Measurements from ENCODE around the gene DLGAP5.

- TF ChIP-seq CTCF (conservative IDR thresholded peaks at IDR 0.05) = no peak
- no peak for TF ChIP-seq ZFX (IDR thresholded peaks at IDR 0.05)
These were observed 62.3 kb downstream of the DLGAP5 start, which contains the start of gene LGALS3 for GRCh38 chr14:55129086-55129427.
